ENCODE measurements around the gene LRRC27. TPM values are rescaled to one million over a fixed set of nuclear protein-coding genes. Genes with fewer than 3 reads are reported as not detected.
A peak's percentile ranks its signal among the peaks of the same experiment; 100 is the strongest.

Gene LRRC27
- total RNA-seq, 1 donor, result 13.4 TPM

DNA sequence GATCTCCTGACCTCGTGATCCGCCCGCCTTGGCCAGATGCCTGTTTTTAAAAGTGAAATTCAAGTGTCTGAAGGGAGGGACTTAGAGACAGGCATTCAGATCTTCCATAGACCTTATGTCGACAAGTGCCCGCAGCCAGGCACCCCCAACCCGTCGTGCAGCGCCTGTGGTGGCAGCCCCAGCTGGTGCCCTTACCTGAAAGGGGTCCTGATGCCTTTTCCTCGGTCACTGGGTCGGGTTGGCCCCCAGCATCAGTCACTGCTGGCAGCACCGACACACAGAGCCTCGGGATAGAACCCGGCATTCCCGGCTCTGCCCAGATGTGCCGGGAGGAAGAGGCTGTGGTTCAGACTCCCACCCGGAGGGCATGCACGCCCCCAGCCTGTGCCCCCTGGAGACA lies 23.3 kb downstream of the LRRC27 start:
- H3K4me3 ChIP-seq (ENCODE audit: insufficient read depth, low read length), result no peak overlapping the region
- no peak overlapping the region for H3K27ac ChIP-seq (ENCODE audit: low read depth, low read length)
- peak; percentile 65 for DNase-seq (ENCODE audit: insufficient read length, low spot score, missing footprints)
- TF ChIP-seq CTCF (IDR thresholded peaks at IDR 0.05; ENCODE audit: extremely low read depth, low read depth, low read length), result no peak
- H3K79me2 ChIP-seq (ENCODE audit: insufficient read depth, low read length), result no peaks in the 10 kb centered on the region
- H3K36me3 ChIP-seq (ENCODE audit: insufficient read depth, low read length), result no peaks in the 10 kb centered on the region
- no peak overlapping the region for H2AFZ ChIP-seq (ENCODE audit: low read length)
- H4K20me1 ChIP-seq (ENCODE audit: insufficient read depth, low read length), result peaks cover 10% of the 10 kb centered on the region
- no peaks in the 10 kb centered on the region for H3K9me3 ChIP-seq (ENCODE audit: low read depth, low read length)
- H3K27me3 ChIP-seq (ENCODE audit: insufficient read depth, low read length), result no peaks in the 10 kb centered on the region
- no peak overlapping the region for H3K4me2 ChIP-seq (ENCODE audit: insufficient read depth, low read length)
- no peaks in the 10 kb centered on the region for H3K4me1 ChIP-seq (ENCODE audit: insufficient read depth, low read length)

- no peak overlapping the region for H2AFZ ChIP-seq (ENCODE audit: low read length)
- H3K4me2 ChIP-seq (ENCODE audit: insufficient read depth, low read length), result no peak overlapping the region
- TF ChIP-seq CTCF (IDR thresholded peaks at IDR 0.05; ENCODE audit: extremely low read depth, low read depth, low read length), result no peak
- no peaks in the 10 kb centered on the region for H3K4me1 ChIP-seq (ENCODE audit: insufficient read depth, low read length)
- no peaks in the 10 kb centered on the region for H3K36me3 ChIP-seq (ENCODE audit: insufficient read depth, low read length)
- no peak overlapping the region for H3K4me3 ChIP-seq (ENCODE audit: insufficient read depth, low read length)
- peaks cover 10% of the 10 kb centered on the region for H4K20me1 ChIP-seq (ENCODE audit: insufficient read depth, low read length)
- H3K27ac ChIP-seq (ENCODE audit: low read depth, low read length), result no peak overlapping the region
- H3K27me3 ChIP-seq (ENCODE audit: insufficient read depth, low read length), result no peaks in the 10 kb centered on the region
- H3K79me2 ChIP-seq (ENCODE audit: insufficient read depth, low read length), result no peaks in the 10 kb centered on the region
- H3K9me3 ChIP-seq (ENCODE audit: low read depth, low read length), result no peaks in the 10 kb centered on the region
- DNase-seq (ENCODE audit: insufficient read length, low spot score, missing footprints), result peak; percentile 82
These were observed 23.8 kb downstream of the LRRC27 start for GRCh38 chr10:132355754-132356153.

DNA sequence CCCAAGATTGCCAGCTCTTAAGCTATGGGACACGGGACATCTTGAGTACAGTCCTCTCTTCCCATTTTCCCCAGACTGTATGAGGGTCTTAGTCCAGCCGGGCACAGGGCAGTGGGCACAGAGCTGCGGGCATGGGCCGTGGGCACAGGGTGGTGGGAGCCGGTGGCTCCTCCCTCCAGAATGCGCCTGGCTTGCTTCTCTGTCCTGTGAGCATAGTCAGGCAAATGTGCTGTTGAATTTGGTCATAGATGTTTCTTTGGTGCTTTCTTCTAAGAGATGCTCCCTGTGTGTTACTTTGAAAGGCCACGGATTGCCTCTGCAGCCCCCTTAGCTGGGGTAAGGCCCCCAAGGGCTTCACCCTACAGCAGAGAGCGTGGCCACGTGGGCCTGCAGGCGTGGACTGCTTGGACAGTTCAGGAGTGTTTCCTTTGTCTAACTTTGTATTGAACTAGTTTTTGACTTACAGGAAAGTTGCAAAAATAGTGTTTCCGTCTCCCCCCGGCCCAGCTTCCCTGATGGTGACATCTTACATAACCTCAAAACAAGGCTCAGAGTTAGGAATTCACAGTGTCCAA lies 24.7 kb downstream of the LRRC27 start:
- Histone ChIP-seq H3K27me3 (ENCODE audit: insufficient read depth, low read length) (no peaks in the 10 kb centered on the region), H2AFZ (ENCODE audit: low read length) (no peak overlapping the region), H3K4me2 (ENCODE audit: insufficient read depth, low read length) (no peak overlapping the region), H3K36me3 (ENCODE audit: insufficient read depth, low read length) (no peaks in the 10 kb centered on the region), H3K9me3 (ENCODE audit: low read depth, low read length) (no peaks in the 10 kb centered on the region), H3K79me2 (ENCODE audit: insufficient read depth, low read length) (no peaks in the 10 kb centered on the region), H4K20me1 (ENCODE audit: insufficient read depth, low read length) (peaks cover 10% of the 10 kb centered on the region), H3K4me3 (ENCODE audit: insufficient read depth, low read length) (no peak overlapping the region), H3K4me1 (ENCODE audit: insufficient read depth, low read length) (no peaks in the 10 kb centered on the region), H3K27ac (ENCODE audit: low read depth, low read length) (no peak overlapping the region)
- TF ChIP-seq CTCF (IDR thresholded peaks at IDR 0.05; ENCODE audit: extremely low read depth, low read depth, low read length), result no peak
- peak; percentile 70 for DNase-seq (ENCODE audit: insufficient read length, low spot score, missing footprints)

DNA sequence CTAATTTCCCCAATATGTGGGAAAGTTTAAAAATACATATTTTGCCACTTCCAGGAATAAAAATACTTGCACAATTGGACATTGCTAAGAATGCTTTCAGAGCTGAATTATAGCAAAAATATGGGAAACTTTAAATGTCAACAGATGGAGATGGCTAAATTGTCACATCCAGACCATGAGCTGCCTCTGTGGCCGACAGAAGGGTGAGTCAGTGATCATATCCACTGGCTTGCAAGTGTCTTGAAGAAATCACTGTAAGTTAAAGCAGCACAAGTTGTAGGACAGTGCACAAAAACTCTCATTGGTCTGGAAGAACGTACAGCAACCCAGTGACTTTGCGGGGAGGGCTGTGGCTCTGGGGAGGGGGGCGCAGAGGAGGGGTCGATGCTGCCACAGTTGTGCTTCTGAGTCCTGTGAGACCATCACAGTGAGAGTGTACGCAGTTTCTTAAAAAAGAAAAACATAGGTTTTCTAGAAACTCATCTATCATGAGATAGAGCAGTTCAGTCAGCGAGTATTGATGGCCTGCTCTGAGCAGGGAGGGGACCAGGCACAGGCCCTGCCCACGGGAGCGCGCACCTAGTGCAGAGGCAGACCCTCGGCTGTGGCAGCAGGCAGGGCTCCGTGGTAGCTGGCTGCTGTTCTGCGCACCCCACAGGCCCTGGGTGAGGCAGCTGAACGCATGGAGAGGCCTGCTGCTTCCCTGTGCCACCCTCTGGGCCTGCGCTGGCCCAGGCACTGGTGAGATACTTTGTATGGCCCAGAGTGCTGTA lies 25.5 kb downstream of the LRRC27 start:
- H3K4me3 ChIP-seq (ENCODE audit: insufficient read depth, low read length), result no peak overlapping the region
- no peaks in the 10 kb centered on the region for H3K36me3 ChIP-seq (ENCODE audit: insufficient read depth, low read length)
- TF ChIP-seq CTCF (IDR thresholded peaks at IDR 0.05; ENCODE audit: extremely low read depth, low read depth, low read length), result no peak
- no peaks in the 10 kb centered on the region for H3K27me3 ChIP-seq (ENCODE audit: insufficient read depth, low read length)
- H3K9me3 ChIP-seq (ENCODE audit: low read depth, low read length), result no peaks in the 10 kb centered on the region
- no peaks in the 10 kb centered on the region for H3K79me2 ChIP-seq (ENCODE audit: insufficient read depth, low read length)
- H4K20me1 ChIP-seq (ENCODE audit: insufficient read depth, low read length), result peaks cover 10% of the 10 kb centered on the region
- H3K4me1 ChIP-seq (ENCODE audit: insufficient read depth, low read length), result no peaks in the 10 kb centered on the region
- H2AFZ ChIP-seq (ENCODE audit: low read length), result no peak overlapping the region
- H3K4me2 ChIP-seq (ENCODE audit: insufficient read depth, low read length), result no peak overlapping the region
- DNase-seq (ENCODE audit: insufficient read length, low spot score, missing footprints), result peak; percentile 66
- no peak overlapping the region for H3K27ac ChIP-seq (ENCODE audit: low read depth, low read length)

Measured in osteoblast (primary cell).